NOMO-1 treated with DMSO at 0.1 percent for 48 hours (cell line): ENCODE results near the gene C1orf74.

Experiments
- DNase-seq: peaks from one replicate; lab custom pipeline; 2025; ENCODE audit not compliant: unreplicated experiment; lab: John Stamatoyannopoulos, UW

Gene C1orf74

GRCh38 chr1:209784265-209785169, at the start of gene C1orf74:
TSS of gene C1orf74 (minus strand) at chr1:209784559. CDS start at chr1:209783634, 925 bp downstream.
- peak; percentile 97 for DNase-seq

GRCh38 chr1:209831615-209832014, 47.3 kb upstream of the C1orf74 start:
- DNase-seq = no peak

GRCh38 chr1:209830722-209831121, 46.4 kb upstream of the C1orf74 start:
- DNase-seq = no peak

GRCh38 chr1:209829716-209830115, 45.4 kb upstream of the C1orf74 start:
- DNase-seq = no peak

GRCh38 chr1:209827384-209828262, 43.3 kb upstream of the C1orf74 start, which contains the start of gene UTP25:
TSS of gene UTP25 (plus strand) at chr1:209827972. CDS start at chr1:209828064, 92 bp downstream.
- peak; percentile 95 for DNase-seq

- DNase-seq = no peak
Observed at GRCh38 chr1:209825591-209826434, 41.5 kb upstream of the C1orf74 start.

- DNase-seq = peak; percentile 48
Observed at GRCh38 chr1:209823143-209824041, 39.0 kb upstream of the C1orf74 start.

- DNase-seq = no peak
Observed at GRCh38 chr1:209822706-209823105, 38.3 kb upstream of the C1orf74 start.

- no peak for DNase-seq
Observed at GRCh38 chr1:209820986-209821385, 36.6 kb upstream of the C1orf74 start.

GRCh38 chr1:209819058-209819457, 34.7 kb upstream of the C1orf74 start:
- no peak for DNase-seq

- no peak for DNase-seq
Observed at GRCh38 chr1:209817691-209818090, 33.3 kb upstream of the C1orf74 start.

GRCh38 chr1:209816923-209817322, 32.6 kb upstream of the C1orf74 start:
- no peak for DNase-seq

- DNase-seq = no peak
Observed at GRCh38 chr1:209815931-209816341, 31.6 kb upstream of the C1orf74 start.

- no peak for DNase-seq
Observed at GRCh38 chr1:209815490-209815889, 31.1 kb upstream of the C1orf74 start.

- no peak for DNase-seq
Observed at GRCh38 chr1:209813902-209814301, 29.5 kb upstream of the C1orf74 start.

- DNase-seq = no peak
Observed at GRCh38 chr1:209810783-209811182, 26.4 kb upstream of the C1orf74 start.

- no peak for DNase-seq
Observed at GRCh38 chr1:209809611-209810010, 25.3 kb upstream of the C1orf74 start.

- no peak for DNase-seq
Observed at GRCh38 chr1:209808059-209808581, 23.8 kb upstream of the C1orf74 start.

- DNase-seq = no peak
Observed at GRCh38 chr1:209807509-209807908, 23.1 kb upstream of the C1orf74 start.
